Tibial nerve (tissue), 4 donors: ENCODE measurements around the gene RBP2. TPM values are rescaled to one million over a fixed set of nuclear protein-coding genes. Genes with fewer than 3 reads are reported as not detected.

Source experiments
- DNase-seq, 2 donors: peaks; one replicate each; pipeline ENCODE4 v3.0.0-alpha.2; 2019; ENCODE audit warnings: low spot score in 2 of 2
- H3K27ac ChIP-seq, 4 donors: fragments of 200-600 bp; sonication (generic) in 3 of 4; one replicate each; pipeline ENCODE4 v1.5.1; 2017 to 2019; ENCODE audit warnings: mild to moderate bottlenecking in 1 of 4
- H3K27me3 ChIP-seq, 2 donors: fragments of 200-600 bp; sonication (generic) in 1 of 2; one replicate each; pipeline versions ENCODE4 v1.5.1 to v1.6.0; 2017 to 2019
- H3K36me3 ChIP-seq, 3 donors: fragments of 200-600 bp; sonication (generic); one replicate each; pipeline ENCODE4 v1.5.1; 2018 to 2019
- H3K4me1 ChIP-seq, 4 donors: fragments of 200-600 bp; sonication (generic) in 3 of 4; one replicate each; pipeline ENCODE4 v1.5.1; 2017 to 2019
- H3K4me3 ChIP-seq, 4 donors: fragments of 200-600 bp; sonication (generic) in 3 of 4; one replicate each; pipeline ENCODE4 v1.5.1; 2017 to 2019; ENCODE audit warnings: mild to moderate bottlenecking in 1 of 4, moderate library complexity in 1 of 4
- H3K9me3 ChIP-seq, 4 donors: fragments of 200-600 bp; sonication (generic) in 3 of 4; one replicate each; pipeline ENCODE4 v1.5.1; 2017 to 2019
- CTCF ChIP-seq, 5 experiments: fragments of 200-600 bp in 3 of 5; fragments of 450-650 bp in 2 of 5; sonication (generic) in 3 of 5; IDR thresholded peaks; one replicate each; pipeline ENCODE4 v1.5.1; 2016 to 2019; ENCODE audit warnings: antibody characterized with exemption in 5 of 5, mild to moderate bottlenecking in 3 of 5, moderate library complexity in 2 of 5
- EP300 ChIP-seq, 2 donors: sonication (generic); formaldehyde crosslinking; IDR thresholded peaks; one replicate each; pipeline ENCODE4 v1.6.1; 2017; ENCODE audit warnings: antibody characterized with exemption in 2 of 2, mild to moderate bottlenecking in 1 of 2
- POLR2A ChIP-seq, 2 donors: fragments of 450-650 bp; IDR thresholded peaks; one replicate each; pipeline ENCODE4 v1.6.1; 2017; ENCODE audit warnings: antibody characterized with exemption in 2 of 2, mild to moderate bottlenecking in 2 of 2, moderate library complexity in 2 of 2
- WGBS, 2 donors: methylation state at CpG; one replicate each; pipeline ENCODE4 v1.1.5; 2018; 5-methylcytosine and 5-hydroxymethylcytosine counted together
- total RNA-seq, 4 donors: library from RNA; depleted of rRNA; stranded (reverse); fragments of >200 nt; gene quantifications; one replicate each; pipeline ENCODE4 v1.1.0, GENCODE V29; 2016

RBP2 gene
- total RNA-seq, 4 donors from 2014 or later = not detected

- Histone ChIP-seq H3K9me3 (peaks cover 0 to 8% (median 0%) of the 10 kb centered on the region in 4 donors), H3K4me1 (no peaks in the 10 kb centered on the region), H3K4me3 (no peak overlapping the region), H3K36me3 (peaks cover 0 to 8% (median 0%) of the 10 kb centered on the region in 3 donors), H3K27me3 (no peaks in the 10 kb centered on the region), H3K27ac (no peak overlapping the region)
- WGBS, 2 donors = 87% methylated on average over 2 of the region's 2 CpGs
- TF ChIP-seq CTCF (IDR thresholded peaks at IDR 0.05) (no peak), EP300 (IDR thresholded peaks at IDR 0.05) (no peak), POLR2A (IDR thresholded peaks at IDR 0.05) (no peak)
- no peak for DNase-seq
Measured at GRCh38 chr3:139499536-139499935, 23.2 kb upstream of the RBP2 start.

- Histone ChIP-seq H3K27ac (no peak overlapping the region), H3K4me3 (no peak overlapping the region), H3K4me1 (no peaks in the 10 kb centered on the region), H3K9me3 (peaks cover 0 to 9% (median 0%) of the 10 kb centered on the region in 4 donors), H3K27me3 (no peaks in the 10 kb centered on the region), H3K36me3 (peaks cover 0 to 23% (median 0%) of the 10 kb centered on the region in 3 donors)
- DNase-seq = no peak
- WGBS, 2 donors = 94 to 99% methylated on average over 6 of the region's 6 CpGs
- TF ChIP-seq CTCF (IDR thresholded peaks at IDR 0.05) = no peak
- TF ChIP-seq EP300 (IDR thresholded peaks at IDR 0.05) = no peak
- no peak for TF ChIP-seq POLR2A (IDR thresholded peaks at IDR 0.05)
Measured at GRCh38 chr3:139493826-139494385, 17.6 kb upstream of the RBP2 start.

GRCh38 chr3:139491966-139492365 lies 15.7 kb upstream of the RBP2 start:
- Histone ChIP-seq H3K36me3 (peaks cover 0 to 23% (median 0%) of the 10 kb centered on the region in 3 donors), H3K9me3 (peaks cover 0 to 19% (median 0%) of the 10 kb centered on the region in 4 donors), H3K27ac (no peak overlapping the region), H3K4me1 (no peaks in the 10 kb centered on the region), H3K27me3 (no peaks in the 10 kb centered on the region), H3K4me3 (no peak overlapping the region)
- no peak for DNase-seq
- TF ChIP-seq EP300 (IDR thresholded peaks at IDR 0.05) (no peak), POLR2A (IDR thresholded peaks at IDR 0.05) (no peak), CTCF (IDR thresholded peaks at IDR 0.05) (no peak)
- WGBS, 2 donors = 56% methylated on average over 1 of the region's 1 CpG; no CpG with 5 or more reads in 1 of the 2 donors

GRCh38 chr3:139491027-139491700 lies 14.8 kb upstream of the RBP2 start:
- Histone ChIP-seq H3K36me3 (peaks cover 0 to 23% (median 0%) of the 10 kb centered on the region in 3 donors), H3K4me1 (no peaks in the 10 kb centered on the region), H3K27ac (no peak overlapping the region), H3K4me3 (no peak overlapping the region), H3K27me3 (no peaks in the 10 kb centered on the region), H3K9me3 (peaks cover 0 to 19% (median 0%) of the 10 kb centered on the region in 4 donors)
- no peak for DNase-seq
- no peak for TF ChIP-seq EP300 (IDR thresholded peaks at IDR 0.05)
- no peak for TF ChIP-seq POLR2A (IDR thresholded peaks at IDR 0.05)
- no peak for TF ChIP-seq CTCF (IDR thresholded peaks at IDR 0.05)
- WGBS, 2 donors = 68 to 86% methylated on average over 1 of the region's 1 CpG

GRCh38 chr3:139482206-139482605 lies 5.9 kb upstream of the RBP2 start:
- TF ChIP-seq CTCF (IDR thresholded peaks at IDR 0.05) (no peak), POLR2A (IDR thresholded peaks at IDR 0.05) (no peak), EP300 (IDR thresholded peaks at IDR 0.05) (no peak)
- 42 to 50% methylated on average over 1 of the region's 1 CpG for WGBS, 2 donors
- Histone ChIP-seq H3K27me3 (no peaks in the 10 kb centered on the region), H3K4me1 (no peaks in the 10 kb centered on the region), H3K36me3 (peaks cover 0 to 5% (median 0%) of the 10 kb centered on the region in 3 donors), H3K9me3 (peaks cover 0 to 3% (median 0%) of the 10 kb centered on the region in 4 donors), H3K27ac (no peak overlapping the region), H3K4me3 (no peak overlapping the region)
- DNase-seq = no peak
